GM12878 (cell line): ENCODE results near the gene AK8. TPM values are rescaled to one million over a fixed set of nuclear protein-coding genes. Genes with fewer than 3 reads are reported as not detected.

Experiments used
- ATAC-seq: fragments of 200-7000 bp; cut with Tn5 transposase; 3 replicates; pipeline ENCODE4 v1.9.1; 2020; ENCODE audit warnings: mild to moderate bottlenecking, moderate library complexity
- BruUV-seq: library from RNA; stranded (reverse); fragments of 400-500 nt; replicated peaks from 2 replicates; lab custom pipeline; 2021; lab: Mats Ljungman, UMichigan
- CTCF ChIA-PET: fragments of 300-600 bp; sonication (Branson Sonifier 250); formaldehyde crosslinking; extraction: SDS; loops from one replicate; lab custom pipeline; 2021; ENCODE audit warnings: inconsistent platforms; lab: Yijun Ruan, JAX
- POLR2A ChIA-PET: fragments of 350-600 bp; formaldehyde crosslinking; extraction: SDS; loops from one replicate; lab custom pipeline; 2021; ENCODE audit warnings: inconsistent platforms; lab: Charles Lee
- RAD21 ChIA-PET: fragments of 300-600 bp; sonication (Branson Sonifier 250); formaldehyde crosslinking; loops from one replicate; lab custom pipeline; 2023; ENCODE audit warnings: antibody characterized with exemption; ENCODE audit not compliant: unreplicated experiment; lab: Charles Lee
- SMC1A ChIA-PET: fragments of 300-600 bp; sonication (Branson Sonifier 250); formaldehyde crosslinking; loops from one replicate; lab custom pipeline; 2023; ENCODE audit not compliant: unreplicated experiment, uncharacterized antibody; lab: Charles Lee
- DNase-seq: peaks from one replicate; pipeline ENCODE4 v3.0.0-alpha.2; 2011; ENCODE audit warnings: low read depth, low spot score
- FAIRE-seq: peaks from 3 replicates; lab custom pipeline; 2011; peaks lifted over from hg19 to GRCh38; lab: Jason Lieb, UNC
- H2AFZ ChIP-seq: 2 replicates; pipeline ENCODE4 v1.6.0; 2011; ENCODE audit warnings: low read depth, low read length, control low read depth; ENCODE audit not compliant: control insufficient read depth
- H3K27ac ChIP-seq: 2 replicates; pipeline ENCODE4 v1.5.1; 2011; ENCODE audit warnings: control low read depth; ENCODE audit not compliant: control insufficient read depth, insufficient read depth
- H3K27me3 ChIP-seq, 2 experiments: replicated peaks in 1 of 2; 2 replicates each; pipeline versions ENCODE4 v1.6.0 to v1.6.1; 2011; ENCODE audit warnings: low read length in 1 of 2; ENCODE audit not compliant: control insufficient read depth in 2 of 2, insufficient read depth in 2 of 2
- H3K36me3 ChIP-seq, 2 experiments: 2 replicates each; pipeline ENCODE4 v1.5.1; 2011; ENCODE audit warnings: low read length in 1 of 2; ENCODE audit not compliant: control insufficient read depth in 2 of 2, insufficient read depth in 2 of 2
- H3K4me1 ChIP-seq: 2 replicates; pipeline ENCODE4 v1.6.1; 2011; ENCODE audit warnings: mild to moderate bottlenecking, low read length, moderate library complexity, mixed read lengths; ENCODE audit not compliant: control insufficient read depth, insufficient read depth
- H3K4me2 ChIP-seq: 2 replicates; pipeline ENCODE4 v1.6.0; 2011; ENCODE audit warnings: control low read depth; ENCODE audit not compliant: control insufficient read depth, insufficient read depth
- H3K4me3 ChIP-seq: fragments of 200-600 bp; sonication (generic); 2 replicates; pipeline ENCODE4 v1.5.1; 2016
- H3K79me2 ChIP-seq: 2 replicates; pipeline ENCODE4 v1.6.0; 2011; ENCODE audit warnings: low read length; ENCODE audit not compliant: control insufficient read depth, insufficient read depth
- H3K9ac ChIP-seq: 2 replicates; pipeline ENCODE4 v1.8.0; 2011; ENCODE audit warnings: low read length, control low read depth, mixed read lengths; ENCODE audit not compliant: control insufficient read depth, insufficient read depth
- H3K9me3 ChIP-seq: replicated peaks from 3 replicates; pipeline ENCODE4 v1.5.1; 2011; ENCODE audit warnings: mild to moderate bottlenecking, low read length; ENCODE audit not compliant: control insufficient read depth, insufficient read depth
- H4K20me1 ChIP-seq: 2 replicates; pipeline ENCODE4 v1.6.0; 2011; ENCODE audit not compliant: control insufficient read depth, insufficient read depth
- BCL11A ChIP-seq: IDR thresholded peaks from 2 replicates; pipeline ENCODE4 v1.6.1; 2011; ENCODE audit warnings: low read depth, low read length
- BCL3 ChIP-seq: IDR thresholded peaks from 2 replicates; pipeline ENCODE4 v1.6.1; 2011; ENCODE audit warnings: borderline replicate concordance, low read depth, mild to moderate bottlenecking, moderate library complexity, low read length; ENCODE audit not compliant: insufficient read depth, poor library complexity, severe bottlenecking
- EED ChIP-seq: sonication (generic); IDR thresholded peaks from 2 replicates; pipeline ENCODE4 v1.6.1; 2016; ENCODE audit warnings: antibody characterized with exemption, low read depth
- GABPA ChIP-seq: IDR thresholded peaks from 2 replicates; pipeline ENCODE4 v1.6.1; 2014; ENCODE audit warnings: antibody characterized with exemption, low read depth, mild to moderate bottlenecking, inconsistent platforms
- IRF4 ChIP-seq: IDR thresholded peaks from 2 replicates; pipeline ENCODE4 v1.6.1; 2011; ENCODE audit warnings: low read depth, low read length
- PBX3 ChIP-seq: IDR thresholded peaks from 2 replicates; pipeline ENCODE4 v1.6.1; 2011; ENCODE audit warnings: mild to moderate bottlenecking, low read depth, low read length, moderate library complexity; ENCODE audit not compliant: insufficient replicate concordance
- POLR2AphosphoS2 ChIP-seq: IDR thresholded peaks from 2 replicates; pipeline ENCODE4 v1.6.1; 2011; ENCODE audit warnings: low read depth, mild to moderate bottlenecking, low read length, improper control_type of control experiment, moderate library complexity
- RCOR1 ChIP-seq: conservative IDR thresholded peaks from 2 replicates; pipeline ENCODE4 v1.6.1; 2012; ENCODE audit warnings: low read depth, low read length, improper control_type of control experiment
- REST ChIP-seq: IDR thresholded peaks from 2 replicates; pipeline ENCODE4 v1.6.1; 2012; ENCODE audit warnings: mild to moderate bottlenecking, low read depth, low read length
- STAT3 ChIP-seq: IDR thresholded peaks from 2 replicates; pipeline ENCODE4 v1.6.1; 2011; ENCODE audit warnings: low read depth, low read length, improper control_type of control experiment
- USF2 ChIP-seq: IDR thresholded peaks from 2 replicates; pipeline ENCODE4 v1.6.1; 2011; ENCODE audit warnings: low read depth, low read length, improper control_type of control experiment, borderline replicate concordance
- ZNF217 ChIP-seq: fragments of 450-650 bp; IDR thresholded peaks from 2 replicates; pipeline ENCODE4 v1.6.1; 2017; ENCODE audit warnings: antibody characterized with exemption, mild to moderate bottlenecking
- WGBS: methylation state at CpG from one replicate; pipeline ENCODE4 v1.1.6; 2016; ENCODE audit warnings: low lambda C conversion rate; ENCODE audit not compliant: insufficient replicate concordance, insufficient coverage; ENCODE audit errors: missing lambda C conversion rate; 5-methylcytosine and 5-hydroxymethylcytosine counted together
- in situ Hi-C: fragments of 300-500 bp; cut with MboI; formaldehyde crosslinking; loops from 9 replicates; pipeline ENCODE4 v1.14.3; 2018; ENCODE audit warnings: mixed read lengths
- intact Hi-C: fragments of 100-400 bp; cut with micrococcal nuclease; formaldehyde crosslinking; loops from one replicate; pipeline ENCODE4 v1.14.2; 2022; ENCODE audit not compliant: unreplicated experiment
- polyA plus RNA-seq, 11 experiments: library from polyadenylated mRNA; depleted of rRNA in 4 of 11; unstranded in 6 of 11; stranded (reverse) in 5 of 11; fragments of >200 nt; fragmentation: Nextera tagmentation in 4 of 11; fragmentation: Illumina TruSeq in 1 of 11; extraction: Ambion mirVana in 4 of 11; extraction: Trizol in 1 of 11; gene quantifications; 1 replicate in 1 of 11; 2 replicates in 10 of 11; pipeline versions ENCODE4 v1.2.1 to v1.2.3, GENCODE V29; 2011 to 2016; ENCODE audit warnings: inconsistent platforms in 2 of 11, missing spikeins in 2 of 11, low read depth in 1 of 11
- total RNA-seq, 4 experiments: library from RNA; depleted of rRNA in 3 of 4; stranded (reverse); fragments of >200 nt in 3 of 4; fragmentation: Illumina TruSeq in 1 of 4; extraction: Trizol in 1 of 4; gene quantifications; 2 replicates each; pipeline versions ENCODE4 v1.2.1 to v1.2.3, GENCODE V29; 2013 to 2021

Gene AK8
- total and polyA plus RNA-seq, 10 of the 15 experiments (the other 5 are each of a cell fraction or from before 2014, with no cell fraction given), result 0.03 to 0.12 (median 0.06) TPM; not detected in 5

GRCh38 chr9:132809677-132810271 is 68.3 kb downstream of the AK8 start:
- Histone ChIP-seq H2AFZ (no peak overlapping the region), H3K79me2 (no peaks in the 10 kb centered on the region), H3K36me3 (no peaks in the 10 kb centered on the region), H3K4me2 (no peak overlapping the region), H3K27me3 (peaks cover 2 to 4% of the 10 kb centered on the region in 2 experiments; a peak in 3 of 4 replicates), H3K27ac (no peak overlapping the region), H3K9me3 (no peaks in the 10 kb centered on the region), H3K4me3 (no peak overlapping the region), H4K20me1 (no peaks in the 10 kb centered on the region), H3K4me1 (peaks cover 3% of the 10 kb centered on the region; the same call in 1 of the 2 replicates), H3K9ac (no peak overlapping the region)
- SMC1A ChIA-PET, result no interaction called here
- CTCF ChIA-PET, result interaction anchor here (1.6 kb wide), 1 partner anchor 93 kb away, joined by 5 read pairs; no protein-coding TSS in a partner anchor
- no peak for DNase-seq
- in situ Hi-C loops (no loop called here), intact Hi-C loops (loop anchor here (5.0 to 10.0 kb wide), 2 partner anchors 93 to 165 kb away; partner anchors contain the start of gene GFI1B)
- no peak for ATAC-seq
- WGBS, result 21% methylated on average over 11 of the region's 11 CpGs
- POLR2A ChIA-PET, result no interaction called here
- RAD21 ChIA-PET, result no interaction called here
- no peak for FAIRE-seq
- BruUV-seq, result no TSS peak
- TF ChIP-seq USF2, result no peak
- TF ChIP-seq IRF4, result no peak
- TF ChIP-seq ZNF217, result no peak
- no peak for TF ChIP-seq BCL11A
- TF ChIP-seq BCL3, result no peak
- TF ChIP-seq POLR2AphosphoS2, result no peak
- TF ChIP-seq PBX3, result no peak
- no peak for TF ChIP-seq STAT3
- no peak for TF ChIP-seq GABPA
- no peak for TF ChIP-seq REST
- TF ChIP-seq RCOR1, result no peak
- no peak for TF ChIP-seq EED
